Fibroblast of peridontal ligament (primary cell): ENCODE data around the gene USP21.

Experiments used
- DNase-seq: peaks from one replicate; pipeline ENCODE4 v3.0.0-alpha.2; 2010; ENCODE audit errors: extremely low read depth

The USP21 gene

DNA sequence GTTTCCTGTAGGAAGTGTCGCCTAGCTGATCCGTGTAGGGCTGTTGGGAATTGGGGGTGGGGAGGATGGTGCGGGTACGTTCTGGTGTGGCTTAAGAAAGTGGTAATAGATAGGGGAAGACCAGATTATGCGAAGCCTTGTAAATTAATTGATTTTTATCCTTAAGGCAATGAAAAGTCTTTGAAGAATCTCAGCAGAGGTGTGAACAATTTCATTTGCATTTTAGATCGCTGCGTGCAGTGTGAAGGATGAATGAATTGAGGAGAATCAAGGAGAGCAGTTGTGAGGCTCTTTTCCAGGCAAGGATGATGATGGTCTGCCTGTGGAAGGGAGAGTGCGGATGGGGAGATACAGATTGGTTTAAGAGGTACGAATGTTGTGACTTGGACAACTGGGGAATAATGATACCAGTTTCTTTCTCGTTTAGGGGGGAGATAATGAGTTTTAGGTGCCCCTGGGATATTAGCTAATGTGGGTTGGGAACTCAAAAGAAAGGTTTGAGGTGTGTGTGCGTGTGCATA is 26.0 kb upstream of the USP21 start:
- DNase-seq = no peak

DNA sequence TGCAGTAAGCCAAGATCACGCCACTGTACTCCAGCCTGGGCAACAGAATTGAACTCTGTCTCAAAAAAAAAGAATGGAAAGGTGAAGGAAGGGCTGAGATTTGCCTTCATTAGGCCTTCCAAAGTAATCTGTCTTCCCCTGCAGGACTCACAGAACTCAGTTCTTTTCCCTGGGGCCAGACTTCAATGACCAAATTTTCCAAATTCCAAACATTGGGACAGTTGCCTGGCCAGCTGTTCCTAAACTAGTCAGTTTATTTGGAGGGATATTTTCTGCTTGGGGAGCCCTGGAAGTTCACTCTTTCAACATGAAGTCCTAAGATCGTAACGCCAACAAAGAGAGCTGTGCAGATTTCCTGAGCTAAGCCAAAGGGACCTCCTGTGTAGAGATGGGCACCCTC is 21.4 kb upstream of the USP21 start:
- DNase-seq = no peak

DNA sequence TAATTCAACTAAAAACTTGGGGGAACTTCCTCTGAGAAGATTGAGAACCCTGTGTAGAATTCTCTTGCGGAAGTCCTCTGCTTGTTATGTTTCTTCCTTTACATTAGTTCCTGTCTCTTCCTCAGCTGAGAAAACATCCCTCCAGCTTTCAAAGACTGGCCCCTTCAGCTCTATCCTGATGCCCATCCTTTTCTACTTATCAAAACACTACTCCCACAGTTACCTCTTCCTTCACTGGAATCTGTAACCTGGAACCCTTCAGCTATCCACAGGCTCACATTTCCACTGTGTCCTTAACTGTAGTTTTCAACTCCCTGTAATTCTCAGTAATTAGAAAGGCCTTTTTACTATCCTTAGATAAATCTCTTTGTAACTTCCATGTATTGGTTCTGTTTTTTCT is 20.9 kb upstream of the USP21 start:
- no peak for DNase-seq

DNA sequence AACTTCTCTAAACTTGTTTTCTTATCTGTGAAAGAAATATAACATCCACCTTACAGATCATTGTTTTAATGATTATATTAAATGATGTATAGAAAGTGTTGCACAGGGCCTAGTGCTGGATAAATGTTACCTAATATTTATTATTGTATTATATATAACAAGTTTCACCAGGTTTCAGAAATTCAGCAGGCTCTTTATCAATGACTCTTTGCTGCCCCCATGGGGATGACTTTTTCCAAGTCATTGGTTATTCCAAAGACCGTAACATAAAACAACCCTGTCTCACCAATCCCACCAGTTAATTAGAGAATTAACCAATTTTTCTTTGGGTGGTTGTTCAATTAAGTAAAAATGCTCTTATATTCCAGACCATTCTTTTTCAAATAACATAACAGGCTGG is 19.5 kb upstream of the USP21 start:
- DNase-seq = peak; percentile 72

DNA sequence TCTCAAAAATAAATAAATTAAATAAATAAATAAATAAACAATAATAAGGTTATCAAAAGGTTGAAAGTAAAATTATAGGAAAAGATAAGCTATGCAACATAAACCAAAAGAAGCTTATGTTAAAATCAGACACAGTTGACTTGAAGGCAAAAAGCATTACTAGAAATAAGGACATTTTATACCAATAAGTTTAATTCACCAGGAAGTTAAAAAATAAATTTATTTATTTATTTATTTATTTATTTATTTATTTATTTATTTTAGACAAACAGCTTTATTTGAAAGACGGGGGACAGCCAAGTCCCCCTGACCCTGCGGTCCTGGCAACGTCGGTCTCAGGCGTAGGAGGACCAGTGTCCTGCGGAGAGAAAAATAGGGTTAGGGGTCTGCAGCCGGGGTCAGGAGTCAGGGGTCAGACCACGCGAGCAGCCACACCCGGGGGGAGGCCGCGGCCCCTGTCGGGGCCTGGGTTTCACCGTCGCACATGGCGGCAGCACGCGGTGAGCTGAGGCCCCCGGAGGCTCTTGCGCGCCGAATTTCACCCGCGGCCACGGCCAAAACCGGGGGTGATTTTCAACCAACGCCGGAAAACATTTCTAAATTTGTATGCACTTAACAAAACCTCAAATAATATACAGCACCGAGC is 18.4 kb upstream of the USP21 start:
- no peak for DNase-seq

DNA sequence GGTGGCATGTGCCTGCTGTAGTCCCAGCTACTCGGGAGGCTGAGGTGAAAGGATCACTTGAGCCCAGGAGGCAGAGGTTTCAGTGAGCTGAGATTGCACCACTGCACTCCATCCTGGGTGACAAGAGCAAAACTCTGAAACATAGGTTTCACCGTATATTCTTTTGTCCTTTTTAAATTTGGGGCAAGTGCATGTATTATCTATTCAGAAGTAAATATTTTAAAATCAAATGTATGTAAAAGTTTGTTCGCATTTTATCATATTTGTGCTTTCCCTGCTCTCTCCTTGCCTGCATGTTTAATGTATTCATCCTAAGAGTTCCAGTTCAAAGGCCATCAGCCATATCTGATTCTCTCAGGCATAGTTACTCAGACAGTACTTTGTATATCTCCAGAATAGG is 13.5 kb upstream of the USP21 start:
- no peak for DNase-seq

DNA sequence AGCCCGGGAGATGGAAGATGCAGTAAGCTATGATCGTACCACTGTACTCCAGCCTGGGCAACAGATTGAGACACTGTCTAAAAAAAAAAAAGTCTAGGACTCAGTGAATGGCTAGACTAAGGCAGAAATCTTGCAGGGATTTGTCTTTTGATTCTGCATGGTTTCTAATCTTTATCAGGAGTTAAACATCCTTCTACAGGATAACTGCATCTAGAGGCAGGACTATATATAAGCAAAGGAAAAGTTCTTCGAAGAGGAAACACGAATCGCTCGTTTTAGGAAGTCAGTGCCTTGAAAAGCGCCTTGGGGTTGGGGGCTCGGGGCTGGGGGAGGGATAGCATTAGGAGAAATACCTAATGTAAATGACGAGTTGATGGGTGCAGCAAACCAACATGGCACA is 6.1 kb upstream of the USP21 start:
- DNase-seq = no peak

DNA sequence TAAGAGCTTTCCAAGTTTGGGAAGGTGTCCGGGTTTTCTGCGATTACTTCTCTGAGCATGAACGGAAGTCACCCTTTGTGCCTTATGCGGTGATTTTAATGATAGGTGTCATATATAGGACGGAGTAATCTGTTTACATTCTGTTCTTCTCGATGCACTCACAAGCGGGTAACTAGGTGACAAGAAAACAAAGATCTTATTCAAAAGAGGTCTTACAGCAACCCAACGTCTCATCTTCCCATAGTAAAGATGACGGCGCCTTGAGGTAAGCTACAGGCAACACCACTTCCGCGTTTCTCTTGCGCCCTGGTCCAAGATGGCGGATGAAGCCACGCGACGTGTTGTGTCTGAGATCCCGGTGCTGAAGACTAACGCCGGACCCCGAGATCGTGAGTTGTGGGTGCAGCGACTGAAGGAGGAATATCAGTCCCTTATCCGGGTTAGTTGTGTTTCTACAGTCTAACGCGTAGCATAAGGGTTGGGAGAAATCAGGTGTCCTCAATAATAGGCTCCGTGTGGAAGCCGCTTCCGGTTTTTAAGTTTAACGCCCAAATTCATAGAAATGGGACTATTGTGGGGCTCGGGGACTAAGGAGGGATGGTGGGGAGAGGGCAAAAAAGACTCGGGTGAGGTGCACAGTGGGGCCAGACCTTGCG is 5.5 kb upstream of the USP21 start, which contains the start of gene UFC1:
TSS of gene UFC1 (plus strand) at position 297 of the 656 bp plus-strand sequence. CDS start at position 317, 20 bp downstream.
- DNase-seq = peak; percentile 93

DNA sequence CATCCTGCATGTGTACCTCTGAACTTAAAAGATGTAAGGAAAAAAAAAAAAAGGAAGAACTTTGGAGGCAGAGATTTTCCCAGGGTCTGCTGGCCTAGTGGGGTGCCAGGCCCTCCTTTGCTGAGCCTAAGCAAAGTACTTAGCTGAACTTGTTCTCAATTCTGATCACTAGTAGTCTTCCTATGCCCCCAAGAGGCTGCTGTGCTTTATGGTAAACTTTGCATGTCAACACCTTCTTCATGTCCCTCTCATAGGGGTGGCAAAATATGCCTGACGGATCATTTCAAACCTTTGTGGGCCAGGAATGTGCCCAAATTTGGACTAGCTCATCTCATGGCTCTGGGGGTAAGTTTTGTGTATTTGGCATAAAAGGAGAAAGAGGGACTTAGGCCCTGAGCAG is 1.4 kb upstream of the USP21 start:
- DNase-seq = no peak

DNA sequence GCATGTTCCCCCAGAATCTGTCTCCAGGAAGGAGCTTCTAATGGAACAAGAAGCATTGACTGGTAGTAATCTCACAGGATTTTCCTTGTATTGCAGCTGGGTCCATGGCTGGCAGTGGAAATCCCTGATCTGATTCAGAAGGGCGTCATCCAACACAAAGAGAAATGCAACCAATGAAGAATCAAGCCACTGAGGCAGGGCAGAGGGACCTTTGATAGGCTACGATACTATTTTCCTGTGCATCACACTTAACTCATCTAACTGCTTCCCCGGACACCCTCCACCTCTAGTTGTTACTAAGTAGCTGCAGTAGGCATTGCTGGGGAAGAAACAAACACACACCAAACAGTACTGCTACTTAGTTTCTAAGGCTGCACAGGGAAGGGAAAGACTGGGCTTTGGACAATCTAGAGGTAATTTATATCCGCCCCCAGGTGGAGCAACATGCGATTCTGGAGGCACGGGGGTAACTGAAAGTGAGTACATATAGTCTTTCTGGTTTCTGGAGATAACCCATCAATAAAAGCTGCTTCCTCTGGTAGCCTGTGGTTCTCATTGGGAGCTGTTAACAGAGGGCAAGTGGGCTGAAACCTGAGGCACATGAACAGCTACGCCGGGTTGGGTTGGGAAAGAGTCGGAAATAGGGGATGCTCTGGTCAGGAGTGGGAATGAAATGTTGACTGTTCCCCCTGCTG is 837 bp upstream of the USP21 start:
- DNase-seq = no peak

DNA sequence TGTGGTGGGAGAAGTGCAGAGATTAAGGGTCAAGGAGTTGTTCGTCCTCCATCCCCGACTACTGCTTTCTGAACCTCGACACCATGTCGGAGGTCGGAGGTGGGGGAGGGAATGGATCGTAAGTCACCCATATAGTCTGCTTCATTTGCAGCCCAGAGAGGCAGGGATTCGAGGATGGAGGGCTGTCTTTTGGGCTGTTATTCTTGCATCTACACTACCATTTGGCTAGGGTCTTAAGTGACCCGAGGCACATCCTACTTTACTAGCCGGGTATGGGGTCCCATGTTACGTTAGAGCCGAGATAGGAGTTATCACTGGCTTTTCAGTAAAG is 578 bp downstream of the USP21 start:
- DNase-seq = no peak

DNA sequence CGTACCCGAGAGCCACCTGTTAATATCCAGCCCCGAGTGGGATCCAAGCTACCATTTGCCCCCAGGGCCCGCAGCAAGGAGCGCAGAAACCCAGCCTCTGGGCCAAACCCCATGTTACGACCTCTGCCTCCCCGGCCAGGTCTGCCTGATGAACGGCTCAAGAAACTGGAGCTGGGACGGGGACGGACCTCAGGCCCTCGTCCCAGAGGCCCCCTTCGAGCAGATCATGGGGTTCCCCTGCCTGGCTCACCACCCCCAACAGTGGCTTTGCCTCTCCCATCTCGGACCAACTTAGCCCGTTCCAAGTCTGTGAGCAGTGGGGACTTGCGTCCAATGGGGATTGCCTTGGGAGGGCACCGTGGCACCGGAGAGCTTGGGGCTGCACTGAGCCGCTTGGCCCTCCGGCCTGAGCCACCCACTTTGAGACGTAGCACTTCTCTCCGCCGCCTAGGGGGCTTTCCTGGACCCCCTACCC is 1.4 kb downstream of the USP21 start:
- no peak for DNase-seq

DNA sequence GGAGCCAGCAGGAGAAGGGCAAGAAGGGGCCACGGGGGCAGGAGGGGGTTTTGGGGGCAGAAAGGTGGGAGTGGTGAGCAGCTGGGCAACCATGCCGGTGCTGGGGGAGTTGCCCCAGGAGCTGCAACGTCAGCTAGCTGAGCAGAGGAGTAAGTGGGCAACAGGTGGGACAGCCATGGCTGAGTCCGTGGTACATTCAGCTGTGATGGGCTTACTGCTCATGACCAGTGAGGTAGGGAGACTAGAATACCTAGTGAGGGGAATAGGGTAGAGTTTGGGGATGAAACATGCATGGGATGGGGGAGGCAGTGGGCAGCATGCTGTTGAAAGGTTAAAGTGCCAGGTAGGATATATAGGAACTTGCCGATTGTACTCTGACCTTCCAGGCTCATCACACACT is 2.4 kb downstream of the USP21 start:
- DNase-seq = no peak

DNA sequence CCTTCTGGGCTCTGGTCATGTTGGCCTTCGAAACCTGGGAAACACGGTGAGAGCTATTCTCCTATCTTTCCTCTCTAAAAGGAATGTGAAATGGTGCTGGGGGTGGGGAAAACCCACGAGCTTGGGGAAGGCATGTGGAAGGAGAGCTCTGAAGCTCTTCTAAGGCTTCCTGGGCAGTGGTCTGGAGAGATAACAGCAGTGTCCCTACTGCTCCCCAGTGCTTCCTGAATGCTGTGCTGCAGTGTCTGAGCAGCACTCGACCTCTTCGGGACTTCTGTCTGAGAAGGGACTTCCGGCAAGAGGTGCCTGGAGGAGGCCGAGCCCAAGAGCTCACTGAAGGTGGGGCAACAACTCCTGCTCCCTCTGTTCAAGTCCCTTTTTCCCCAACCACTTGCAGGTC is 2.8 kb downstream of the USP21 start:
- no peak for DNase-seq

DNA sequence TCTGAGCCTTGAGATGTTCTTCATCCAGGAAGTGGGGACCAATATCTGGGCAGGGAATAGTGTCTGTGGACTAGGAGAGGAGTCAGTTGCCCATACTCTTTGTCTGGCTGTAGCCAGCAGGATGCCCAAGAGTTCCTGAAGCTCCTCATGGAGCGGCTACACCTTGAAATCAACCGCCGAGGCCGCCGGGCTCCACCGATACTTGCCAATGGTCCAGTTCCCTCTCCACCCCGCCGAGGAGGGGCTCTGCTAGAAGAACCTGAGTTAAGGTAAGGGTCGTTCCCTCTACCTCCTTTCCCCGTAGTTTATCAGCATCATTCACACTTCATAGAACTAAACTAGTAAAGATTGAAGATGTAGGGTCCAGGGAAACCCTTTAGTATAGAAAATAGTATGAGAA is 3.5 kb downstream of the USP21 start:
- no peak for DNase-seq

DNA sequence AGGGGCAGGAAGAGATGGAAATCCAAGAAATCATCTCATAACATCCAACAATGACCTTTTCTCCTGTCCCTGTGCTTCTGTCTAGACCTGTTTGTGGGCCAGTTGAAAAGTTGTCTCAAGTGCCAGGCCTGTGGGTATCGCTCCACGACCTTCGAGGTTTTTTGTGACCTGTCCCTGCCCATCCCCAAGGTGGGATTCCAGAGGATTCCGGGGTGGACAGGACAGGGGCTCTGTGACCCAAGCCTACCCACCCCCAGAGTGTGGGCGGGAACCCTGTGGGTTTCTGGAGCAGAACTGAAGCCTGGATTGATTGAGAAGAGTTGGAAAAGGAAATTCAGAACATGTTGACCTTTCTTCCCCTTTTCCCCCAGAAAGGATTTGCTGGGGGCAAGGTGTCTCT is 4.5 kb downstream of the USP21 start:
- DNase-seq = no peak

DNA sequence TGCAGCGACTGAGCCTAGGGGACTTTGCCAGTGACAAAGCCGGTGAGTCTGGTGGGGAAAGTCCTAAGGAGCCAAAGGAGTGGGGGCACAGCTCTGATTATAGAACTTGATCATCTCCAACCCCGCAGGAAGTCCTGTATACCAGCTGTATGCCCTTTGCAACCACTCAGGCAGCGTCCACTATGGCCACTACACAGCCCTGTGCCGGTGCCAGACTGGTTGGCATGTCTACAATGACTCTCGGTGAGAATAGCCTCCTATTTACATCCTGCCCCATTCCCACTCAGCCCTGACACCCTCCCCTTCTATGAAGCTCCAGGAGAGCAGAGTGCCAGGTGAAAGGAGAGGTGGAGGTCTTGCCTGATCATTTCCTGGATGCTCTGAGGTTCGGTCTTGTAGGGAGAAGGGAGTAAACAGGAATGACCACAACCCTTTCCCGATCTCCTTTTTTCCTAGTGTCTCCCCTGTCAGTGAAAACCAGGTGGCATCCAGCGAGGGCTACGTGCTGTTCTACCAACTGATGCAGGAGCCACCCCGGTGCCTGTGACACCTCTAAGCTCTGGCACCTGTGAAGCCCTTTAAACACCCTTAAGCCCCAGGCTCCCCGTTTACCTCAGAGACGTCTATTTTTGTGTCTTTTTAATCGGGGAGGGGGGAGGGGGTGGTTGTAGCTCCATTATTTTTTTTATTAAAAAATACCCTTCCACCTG is 5.8 kb downstream of the USP21 start:
- no peak for DNase-seq

DNA sequence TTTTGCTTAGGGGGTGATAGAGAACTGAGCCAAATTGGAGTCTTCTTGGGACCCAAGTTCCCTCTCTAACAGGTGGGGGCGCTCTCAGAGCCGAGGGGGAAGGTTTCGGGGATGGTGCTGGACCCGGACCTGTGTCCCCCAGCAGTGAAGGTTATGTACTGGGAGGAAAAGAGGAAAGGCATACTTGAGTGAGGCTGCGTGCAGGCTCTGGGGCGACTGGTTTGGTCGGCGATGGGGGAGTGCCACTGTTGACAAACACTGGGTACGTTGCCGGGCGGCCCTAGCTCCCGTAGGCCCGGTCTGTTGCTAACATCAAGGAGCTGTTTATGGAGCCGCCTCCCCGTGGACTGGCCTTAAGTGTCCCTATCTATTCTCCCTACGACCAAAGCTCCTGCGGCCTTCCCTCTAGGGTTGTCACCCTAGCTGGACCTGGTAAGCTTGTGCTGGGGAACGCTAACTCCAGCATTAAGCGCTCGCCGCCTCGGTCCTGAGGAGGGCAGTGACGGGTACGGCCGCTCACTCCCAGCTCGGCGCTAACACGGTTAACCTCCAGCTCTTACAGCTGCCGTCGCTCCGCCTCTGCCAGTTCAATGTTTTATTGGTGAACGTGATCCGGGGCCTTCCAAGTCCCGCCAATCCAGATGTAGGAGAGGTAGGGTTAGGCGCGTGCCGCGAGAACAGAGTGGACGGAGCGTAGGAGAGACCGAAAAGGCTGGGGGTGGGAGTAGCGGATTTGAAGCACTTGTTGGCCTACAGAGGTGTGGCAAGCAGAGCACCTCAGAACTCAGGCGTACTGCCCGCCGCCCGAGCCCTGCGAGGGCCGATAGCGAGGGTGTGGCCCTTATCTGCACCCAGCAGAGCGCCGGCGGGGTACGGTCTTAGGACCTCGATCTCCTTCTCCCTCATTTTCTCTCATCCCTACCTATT is 6.7 kb downstream of the USP21 start, which contains the start of gene PPOX:
TSS of gene PPOX (plus strand) at position 685 of the 927 bp plus-strand sequence. CDS start 422 bp downstream, outside the sequence.
- DNase-seq = peak; percentile 97

DNA sequence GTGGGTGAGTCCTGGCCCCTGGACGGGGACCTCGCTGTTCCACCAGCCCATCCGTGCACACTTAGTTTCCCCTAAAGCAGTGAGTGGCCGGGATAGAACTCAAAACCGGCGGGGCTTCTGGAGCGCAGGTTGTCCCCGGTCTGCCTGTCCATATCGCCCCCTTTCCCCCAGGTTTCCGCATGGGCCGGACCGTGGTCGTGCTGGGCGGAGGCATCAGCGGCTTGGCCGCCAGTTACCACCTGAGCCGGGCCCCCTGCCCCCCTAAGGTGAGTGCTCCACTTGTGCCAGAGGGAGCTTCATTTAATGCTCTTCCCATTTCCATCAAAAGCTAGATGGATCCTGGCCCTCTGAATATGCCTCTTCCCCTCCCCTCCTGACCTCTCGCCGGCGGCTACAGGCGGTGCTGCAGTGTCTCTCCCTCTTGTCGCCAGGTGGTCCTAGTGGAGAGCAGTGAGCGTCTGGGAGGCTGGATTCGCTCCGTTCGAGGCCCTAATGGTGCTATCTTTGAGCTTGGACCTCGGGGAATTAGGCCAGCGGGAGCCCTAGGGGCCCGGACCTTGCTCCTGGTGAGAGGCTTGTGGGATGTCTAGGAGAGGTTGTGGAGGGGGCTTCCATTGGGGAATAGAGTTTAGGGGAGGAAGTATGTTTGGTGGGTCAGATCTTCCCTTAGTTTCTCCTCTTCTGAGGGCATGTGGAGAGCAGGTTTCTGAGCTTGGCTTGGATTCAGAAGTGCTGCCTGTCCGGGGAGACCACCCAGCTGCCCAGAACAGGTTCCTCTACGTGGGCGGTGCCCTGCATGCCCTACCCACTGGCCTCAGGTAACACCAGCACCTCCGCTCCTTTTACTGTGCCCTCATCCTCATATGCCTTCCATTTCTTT is 7.6 kb downstream of the USP21 start:
- DNase-seq = no peak

DNA sequence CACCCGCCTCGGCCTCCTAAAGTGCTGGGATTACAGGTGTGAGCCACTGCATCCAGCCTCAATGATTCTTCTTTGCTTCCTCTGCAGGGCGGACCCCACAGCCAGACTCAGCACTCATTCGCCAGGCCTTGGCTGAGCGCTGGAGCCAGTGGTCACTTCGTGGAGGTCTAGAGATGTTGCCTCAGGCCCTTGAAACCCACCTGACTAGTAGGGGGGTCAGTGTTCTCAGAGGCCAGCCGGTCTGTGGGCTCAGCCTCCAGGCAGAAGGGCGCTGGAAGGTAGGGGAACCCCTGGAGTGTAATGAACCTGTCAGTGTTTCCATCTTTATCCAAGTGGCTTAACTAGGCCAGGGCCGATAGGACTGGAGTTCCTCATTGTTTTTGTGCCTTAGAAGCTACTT is 9.6 kb downstream of the USP21 start:
- DNase-seq = no peak
